Stimulated activated CD8-positive, alpha-beta memory T cell treated with anti-CD3 and anti-CD28 coated beads, Interleukin-4, amount 100 ng/mL, for 48 hours (primary cell): ENCODE measurements around the gene VCL.
"Not testable (repeated sequence)": the region's sequence is repeated elsewhere in the genome, so short reads cannot be mapped to it uniquely, and the experiment has no call there.

Experiments used
- DNase-seq: peaks from one replicate; pipeline ENCODE4 v3.0.0-alpha.2; 2020

Gene VCL

GRCh38 chr10:73997787-73998622 is at the start of gene VCL:
Gene VCL, plus strand, starts transcription at chr10:73998116. Its CDS starts 92 bp downstream, at chr10:73998208.
- peak; percentile 96 for DNase-seq

- no peak for DNase-seq
These were observed 48.8 kb upstream of the VCL start for GRCh38 chr10:73948947-73949633.

GRCh38 chr10:73950155-73950948 is 47.6 kb upstream of the VCL start:
- DNase-seq, result no peak

- DNase-seq, result no peak
These were observed 44.3 kb upstream of the VCL start for GRCh38 chr10:73953665-73954064.

- DNase-seq, result no peak
These were observed 43.2 kb upstream of the VCL start for GRCh38 chr10:73954737-73955136.

GRCh38 chr10:73955719-73956118 is 42.2 kb upstream of the VCL start:
- DNase-seq, result no peak

GRCh38 chr10:73956476-73957359 is 41.2 kb upstream of the VCL start:
- peak; percentile 42 for DNase-seq

GRCh38 chr10:73959484-73960243 is 38.3 kb upstream of the VCL start:
- DNase-seq, result no peak

- DNase-seq, result no peak
These were observed 35.5 kb upstream of the VCL start for GRCh38 chr10:73962386-73962785.

GRCh38 chr10:73963533-73963932 is 34.4 kb upstream of the VCL start:
- DNase-seq, result not testable (repeated sequence)

GRCh38 chr10:73964743-73965142 is 33.2 kb upstream of the VCL start:
- DNase-seq, result no peak

GRCh38 chr10:73965267-73965889 is 32.5 kb upstream of the VCL start:
- not testable (repeated sequence) for DNase-seq

- no peak for DNase-seq
These were observed 31.8 kb upstream of the VCL start for GRCh38 chr10:73965890-73966768.

- DNase-seq, result no peak
These were observed 30.9 kb upstream of the VCL start for GRCh38 chr10:73967022-73967429.

GRCh38 chr10:73967544-73967943 is 30.4 kb upstream of the VCL start:
- DNase-seq, result no peak

GRCh38 chr10:73968098-73968521 is 29.8 kb upstream of the VCL start:
- no peak for DNase-seq

- DNase-seq, result no peak
These were observed 28.6 kb upstream of the VCL start for GRCh38 chr10:73969224-73969841.

- DNase-seq, result no peak
These were observed 27.1 kb upstream of the VCL start for GRCh38 chr10:73970845-73971244.

- no peak for DNase-seq
These were observed 26.1 kb upstream of the VCL start for GRCh38 chr10:73971636-73972354.
